NK-92 treated with Interleukin-12 subunit alpha and Interleukin-12 subunit beta, amount 100 ng/mL, for 24 hours (cell line): ENCODE results near the gene FBXO27.
"Not testable (repeated sequence)": the region's sequence is repeated elsewhere in the genome, so short reads cannot be mapped to it uniquely, and the experiment has no call there.

ENCODE experiments used
- DNase-seq: peaks from one replicate; lab custom pipeline; 2025; lab: John Stamatoyannopoulos, UW

Gene FBXO27

GRCh38 chr19:38988627-38989026, 43.7 kb downstream of the FBXO27 start:
- DNase-seq, result not testable (repeated sequence)

DNA sequence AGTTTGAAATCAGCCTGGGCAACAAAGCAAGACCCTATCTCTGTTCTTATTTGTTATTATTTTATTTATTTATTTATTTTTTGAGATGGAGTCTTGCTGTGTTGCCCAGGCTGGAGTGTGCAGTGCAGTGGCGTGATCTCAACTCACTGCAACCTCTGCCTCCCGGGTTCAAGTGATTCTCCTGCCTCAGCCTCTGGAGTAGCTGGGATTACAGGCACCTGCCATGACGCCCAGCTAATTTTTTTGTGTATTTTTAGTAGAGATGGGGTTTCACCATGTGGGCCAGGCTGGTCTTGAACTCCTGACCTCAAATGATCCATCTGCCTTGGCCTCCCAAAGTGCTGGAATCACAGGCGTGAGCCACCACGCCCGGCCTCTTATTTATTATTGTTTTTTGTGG, 44.6 kb downstream of the FBXO27 start:
- DNase-seq, result not testable (repeated sequence)

DNA sequence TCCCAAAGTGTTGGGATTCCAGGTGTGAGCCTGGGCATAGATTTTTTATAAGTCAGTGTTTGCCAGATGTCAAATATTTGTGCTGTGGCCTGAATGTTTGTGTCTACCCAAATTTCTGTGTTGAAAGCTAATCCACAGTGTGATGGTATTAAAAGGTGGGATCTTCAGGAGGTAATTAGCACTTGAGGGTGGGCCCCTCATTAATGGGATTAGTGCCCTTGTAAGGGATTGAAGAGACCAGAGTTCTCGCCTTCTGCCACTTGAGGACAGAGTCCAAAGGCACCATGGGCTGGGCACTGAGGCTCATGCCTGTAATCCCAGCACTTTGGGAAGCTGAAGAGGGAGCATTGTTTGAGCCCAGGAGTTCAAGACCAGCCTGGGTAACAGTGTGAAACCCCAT, 47.1 kb downstream of the FBXO27 start:
- DNase-seq, result no peak

DNA sequence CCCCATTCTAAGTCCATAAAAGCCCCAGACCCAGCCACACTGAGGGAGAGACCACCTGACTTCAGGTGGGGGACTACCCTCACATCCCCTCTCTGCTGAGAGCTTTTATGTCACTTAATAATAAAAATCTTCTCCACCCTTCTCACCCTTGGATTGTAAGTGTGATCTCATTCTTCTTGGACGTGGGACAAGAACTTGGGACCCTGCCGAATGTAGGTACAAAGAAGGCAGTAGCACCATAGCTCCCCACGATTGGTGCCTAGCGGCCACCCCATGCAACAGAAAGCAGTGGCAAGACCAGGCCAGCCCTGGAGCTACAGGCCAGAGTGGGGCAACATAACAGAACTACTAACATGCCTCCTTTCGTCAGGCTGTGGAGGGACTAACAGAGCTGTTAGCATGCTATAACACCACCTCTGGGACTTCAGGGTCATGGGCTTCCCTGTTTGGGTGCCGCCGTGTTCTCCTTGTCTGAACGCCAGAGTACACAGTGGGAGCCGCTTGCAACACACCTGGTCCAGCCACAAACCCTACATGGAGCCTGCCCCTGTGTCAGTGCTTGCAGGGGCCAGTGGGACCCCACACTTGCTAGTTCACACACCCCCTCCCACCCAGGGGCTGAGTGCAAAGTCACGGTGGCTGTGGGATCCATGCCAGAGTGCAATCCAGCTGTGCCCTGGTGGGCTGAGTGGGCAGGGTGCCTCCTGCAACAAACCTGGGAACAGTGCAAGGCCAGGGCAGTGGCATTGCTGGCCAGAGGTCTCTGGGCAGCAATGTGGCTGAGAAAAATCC, 51.6 kb downstream of the FBXO27 start:
- DNase-seq, result no peak

- no peak for DNase-seq
Measured at GRCh38 chr19:38979812-38980211, 52.5 kb downstream of the FBXO27 start.

- no peak for DNase-seq
Measured at GRCh38 chr19:38978326-38978689, 54.0 kb downstream of the FBXO27 start.

GRCh38 chr19:38977445-38978325, 54.7 kb downstream of the FBXO27 start:
- DNase-seq, result no peak

- DNase-seq, result no peak
Measured at GRCh38 chr19:38975861-38976271, 56.5 kb downstream of the FBXO27 start.

- no peak for DNase-seq
Measured at GRCh38 chr19:38975214-38975860, 57.0 kb downstream of the FBXO27 start, which contains the start of gene FBXO17. Gene FBXO17 (minus strand): TSS chr19:38975742. CDS start chr19:38950319, 25,423 bp downstream.

DNA sequence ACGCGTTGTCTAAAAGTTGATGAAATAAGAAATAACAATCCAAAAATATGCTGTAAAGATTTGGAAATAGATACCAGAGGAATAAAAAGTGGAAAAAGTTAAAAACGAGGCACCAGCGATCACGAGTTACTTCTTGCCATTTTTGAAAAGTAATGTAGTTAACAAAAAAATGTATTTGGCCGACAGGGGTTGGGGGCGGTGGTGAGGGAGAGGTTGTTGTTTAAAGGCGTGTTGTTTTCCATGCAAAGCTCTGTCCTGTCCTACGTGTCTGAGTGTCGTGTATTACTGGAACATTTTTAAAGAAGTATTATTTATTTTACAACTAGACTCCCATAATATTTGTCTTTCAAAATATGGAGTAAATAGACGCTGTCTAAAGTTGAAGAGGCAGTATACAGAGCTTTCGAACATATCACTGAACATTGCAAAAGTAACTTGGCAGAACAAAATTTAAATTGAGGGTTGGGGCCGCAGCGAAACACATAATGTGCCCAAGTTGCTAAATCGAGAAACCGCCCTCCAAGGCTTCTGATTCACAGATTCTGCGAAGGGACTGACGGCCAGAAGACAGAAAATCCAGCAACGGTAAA, 57.6 kb downstream of the FBXO27 start:
- DNase-seq, result no peak
